RWPE1 (cell line): ENCODE measurements around the gene RFFL.

Source experiments
- CTCF ChIA-PET: fragments of 350-600 bp; sonication (Branson Sonifier 250); formaldehyde crosslinking; extraction: SDS; loops from one replicate; lab custom pipeline; 2021; lab: Yijun Ruan, JAX
- POLR2A ChIA-PET: fragments of 400-600 bp; formaldehyde crosslinking; extraction: SDS; loops from one replicate; lab custom pipeline; 2020; ENCODE audit warnings: antibody characterized with exemption; ENCODE audit not compliant: low non-redundant PET; lab: Yijun Ruan, JAX
- DNase-seq: peaks from one replicate; pipeline ENCODE4 v3.0.0; 2012; ENCODE audit warnings: low spot score
- H3K27ac ChIP-seq: fragments of 450-650 bp; 2 replicates; pipeline ENCODE4 v1.5.1; 2017
- TF ChIP-seq, protein P1 (sequence below): fragments of 450-650 bp; conservative IDR thresholded peaks from 2 replicates; pipeline ENCODE4 v1.5.1; 2017; ENCODE audit warnings: low read depth, mild to moderate bottlenecking

Gene RFFL

DNA sequence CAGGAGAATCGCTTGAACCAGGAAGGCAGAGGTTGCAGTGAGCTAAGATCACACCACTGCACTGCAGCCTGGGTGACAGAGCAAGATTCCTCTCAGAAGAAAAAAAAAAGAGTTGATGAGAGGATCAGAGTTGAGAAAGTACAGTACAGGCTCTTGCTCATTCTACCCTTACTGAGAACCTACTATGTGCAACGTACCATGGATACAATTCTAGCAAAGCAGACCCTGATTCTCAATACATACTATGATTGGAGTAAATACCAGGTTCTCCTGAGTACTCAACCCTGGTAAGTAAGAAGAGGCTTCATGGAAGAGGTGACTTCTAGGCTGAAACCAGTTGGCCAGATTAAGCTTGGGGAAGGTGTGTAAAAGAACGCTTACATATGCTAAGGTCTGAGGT lies 1.2 kb downstream of the RFFL start:
- ChIA-PET POLR2A (no interaction called here), CTCF (no interaction called here)
- TF ChIP-seq, protein P1, sequence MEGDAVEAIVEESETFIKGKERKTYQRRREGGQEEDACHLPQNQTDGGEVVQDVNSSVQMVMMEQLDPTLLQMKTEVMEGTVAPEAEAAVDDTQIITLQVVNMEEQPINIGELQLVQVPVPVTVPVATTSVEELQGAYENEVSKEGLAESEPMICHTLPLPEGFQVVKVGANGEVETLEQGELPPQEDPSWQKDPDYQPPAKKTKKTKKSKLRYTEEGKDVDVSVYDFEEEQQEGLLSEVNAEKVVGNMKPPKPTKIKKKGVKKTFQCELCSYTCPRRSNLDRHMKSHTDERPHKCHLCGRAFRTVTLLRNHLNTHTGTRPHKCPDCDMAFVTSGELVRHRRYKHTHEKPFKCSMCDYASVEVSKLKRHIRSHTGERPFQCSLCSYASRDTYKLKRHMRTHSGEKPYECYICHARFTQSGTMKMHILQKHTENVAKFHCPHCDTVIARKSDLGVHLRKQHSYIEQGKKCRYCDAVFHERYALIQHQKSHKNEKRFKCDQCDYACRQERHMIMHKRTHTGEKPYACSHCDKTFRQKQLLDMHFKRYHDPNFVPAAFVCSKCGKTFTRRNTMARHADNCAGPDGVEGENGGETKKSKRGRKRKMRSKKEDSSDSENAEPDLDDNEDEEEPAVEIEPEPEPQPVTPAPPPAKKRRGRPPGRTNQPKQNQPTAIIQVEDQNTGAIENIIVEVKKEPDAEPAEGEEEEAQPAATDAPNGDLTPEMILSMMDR, result no peak
- no peak for DNase-seq
- H3K27ac ChIP-seq, result no peak overlapping the region; the same call in 1 of the 2 replicates

DNA sequence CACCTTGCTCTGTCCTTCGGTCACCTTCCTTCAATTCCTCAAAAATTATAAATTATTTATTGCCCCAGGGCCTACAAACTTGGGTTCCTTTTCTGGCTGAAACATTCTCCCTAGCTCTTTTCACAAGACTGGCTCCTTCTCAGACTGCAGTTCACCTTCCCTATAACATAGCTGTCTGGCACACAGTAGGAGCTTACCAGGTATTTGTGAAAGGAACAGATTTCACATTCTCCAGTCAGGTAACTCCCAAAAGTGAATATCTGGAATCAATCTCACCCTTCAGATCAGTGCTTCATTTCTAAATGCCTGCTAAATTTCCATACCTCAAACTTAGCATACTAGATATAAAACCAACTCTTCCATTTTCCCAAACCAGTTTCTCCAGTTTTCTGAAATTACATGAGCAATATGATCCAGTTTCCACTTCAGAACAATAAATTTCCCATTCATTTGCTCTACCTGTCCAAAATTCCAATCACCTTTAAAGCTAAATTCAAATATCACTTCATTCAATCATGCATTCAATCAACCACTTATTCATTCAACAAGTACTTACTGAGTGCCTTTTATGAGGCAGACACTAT lies 6.1 kb downstream of the RFFL start:
- CTCF ChIA-PET, result interaction anchor here (0.7 kb wide), 2 partner anchors 78 to 755 kb away, joined by 3 read pairs; no protein-coding TSS in a partner anchor
- DNase-seq, result no peak
- no peak overlapping the region for H3K27ac ChIP-seq

DNA sequence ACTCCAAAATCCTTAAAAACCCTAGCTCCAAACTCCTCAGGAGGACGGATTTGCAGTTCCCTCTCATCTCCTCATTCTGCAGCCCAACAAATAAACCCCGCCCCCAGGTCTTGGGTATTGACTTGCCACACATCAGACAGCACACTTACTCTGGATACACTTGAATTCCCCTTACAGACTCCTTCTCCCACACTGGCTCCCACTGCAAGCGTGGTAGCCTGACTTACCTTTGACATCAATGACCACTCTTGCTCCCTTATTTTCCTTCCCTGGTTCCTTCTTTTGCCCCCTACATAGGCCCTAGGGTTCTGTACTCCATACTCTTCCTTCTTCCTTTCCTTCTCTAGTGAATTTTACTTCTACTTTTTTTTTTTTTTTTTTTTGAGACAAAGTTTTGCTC lies 7.5 kb downstream of the RFFL start:
- TF ChIP-seq, protein P1, result no peak
- ChIA-PET POLR2A (interaction anchor here (0.6 kb wide), 1 partner anchor 34 kb away, joined by 3 read pairs; no protein-coding TSS in a partner anchor), CTCF (no interaction called here)
- no peak for DNase-seq
- H3K27ac ChIP-seq, result no peak overlapping the region

More for the DNA sequence above, 6.1 kb downstream of the RFFL start:
- TF ChIP-seq, protein P1, result no peak
- POLR2A ChIA-PET, result no interaction called here

DNA sequence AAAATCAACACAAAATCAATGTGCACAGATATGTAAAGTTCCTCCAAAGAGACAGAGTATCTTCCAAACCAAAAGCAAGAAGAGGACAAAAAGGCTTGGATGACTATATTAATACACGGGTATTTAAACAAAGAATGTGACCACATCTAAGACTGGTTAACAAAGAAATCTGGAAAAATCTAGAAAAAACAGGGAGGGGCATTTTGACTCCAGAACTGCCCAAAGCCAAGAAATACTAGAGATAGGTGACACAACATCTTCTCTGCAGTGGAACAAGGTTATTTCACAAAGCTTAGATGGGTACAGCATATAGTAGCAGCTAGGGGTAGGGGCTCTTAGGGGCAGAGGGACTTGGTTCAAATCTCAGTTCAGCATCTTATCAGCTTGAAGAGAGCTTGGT lies 10.3 kb downstream of the RFFL start:
- ChIA-PET POLR2A (no interaction called here), CTCF (no interaction called here)
- DNase-seq, result no peak
- H3K27ac ChIP-seq, result no peak overlapping the region
- TF ChIP-seq, protein P1, result no peak

DNA sequence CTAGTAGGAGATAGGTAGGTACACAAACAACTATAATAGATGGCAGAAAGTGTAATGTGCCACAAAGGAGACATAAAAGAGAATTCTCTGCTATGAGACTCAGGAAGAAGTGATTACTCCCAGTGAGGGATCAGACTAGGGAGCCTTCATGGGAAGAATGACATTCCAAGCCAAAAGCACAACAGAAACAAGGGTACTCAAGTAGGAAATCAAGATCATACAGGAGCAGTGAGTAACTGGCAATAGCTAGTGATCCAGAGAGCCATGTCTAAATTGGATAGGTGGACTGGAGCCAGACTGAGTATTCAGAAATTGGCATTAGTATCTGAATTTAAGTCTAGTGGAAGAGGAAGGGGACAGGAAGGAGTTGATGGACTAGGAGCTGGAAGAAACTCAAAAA lies 10.7 kb downstream of the RFFL start:
- TF ChIP-seq, protein P1, result no peak
- ChIA-PET POLR2A (no interaction called here), CTCF (no interaction called here)
- DNase-seq, result no peak
- H3K27ac ChIP-seq, result no peak overlapping the region

DNA sequence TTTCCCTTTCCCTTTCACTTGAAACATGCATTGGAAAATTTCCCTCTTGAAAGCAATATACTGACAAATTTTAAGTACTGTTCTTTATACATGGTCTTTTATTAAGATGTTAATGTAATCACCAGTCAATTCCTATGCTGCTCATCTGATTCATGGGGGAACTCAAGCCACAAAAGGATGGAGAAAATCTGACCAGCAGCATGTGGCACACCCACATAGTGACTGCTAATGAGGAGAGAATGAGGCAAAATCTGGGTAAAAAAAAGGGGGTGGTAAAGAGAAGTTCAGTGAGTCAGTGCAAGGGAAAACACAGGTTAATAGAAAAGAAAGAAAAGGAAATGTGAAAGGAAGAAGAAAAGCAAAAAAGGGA lies 11.3 kb downstream of the RFFL start:
- DNase-seq, result no peak

More for the DNA sequence above, 11.3 kb downstream of the RFFL start:
- TF ChIP-seq, protein P1, result no peak
- POLR2A ChIA-PET, result no interaction called here
- CTCF ChIA-PET, result no interaction called here
- H3K27ac ChIP-seq, result no peak overlapping the region
